RCC 7860 (cell line): ENCODE measurements around the gene ACYP1.

Experiments used
- DNase-seq: peaks from one replicate; pipeline ENCODE4 v3.0.0-alpha.2; 2015; ENCODE audit warnings: low spot score
- FAIRE-seq: peaks from 2 replicates; lab custom pipeline; 2012; peaks lifted over from hg19 to GRCh38; lab: Jason Lieb, UNC

ACYP1 gene

GRCh38 chr14:75063491-75064204 lies at the start of gene ACYP1:
Gene ACYP1 (minus strand): TSS chr14:75064024. CDS start chr14:75063553, 471 bp downstream.
- DNase-seq (peak; percentile 68), FAIRE-seq (no peak)

GRCh38 chr14:75109877-75110276 lies 46.1 kb upstream of the ACYP1 start:
- DNase-seq (no peak), FAIRE-seq (no peak)

- FAIRE-seq (no peak), DNase-seq (no peak)
Measured at GRCh38 chr14:75107186-75107585, 43.4 kb upstream of the ACYP1 start.

GRCh38 chr14:75101491-75101890 lies 37.7 kb upstream of the ACYP1 start:
- FAIRE-seq (no peak), DNase-seq (no peak)

- FAIRE-seq, result no peak
- no peak for DNase-seq
Measured at GRCh38 chr14:75098682-75099081, 34.9 kb upstream of the ACYP1 start.

- no peak for DNase-seq
- FAIRE-seq, result no peak
Measured at GRCh38 chr14:75098212-75098611, 34.4 kb upstream of the ACYP1 start.

GRCh38 chr14:75096959-75097358 lies 33.1 kb upstream of the ACYP1 start:
- DNase-seq (no peak), FAIRE-seq (no peak)

GRCh38 chr14:75095690-75096089 lies 31.9 kb upstream of the ACYP1 start:
- DNase-seq (no peak), FAIRE-seq (no peak)

- FAIRE-seq, result no peak
Measured at GRCh38 chr14:75094896-75095295, 31.1 kb upstream of the ACYP1 start.

GRCh38 chr14:75092698-75093097 lies 28.9 kb upstream of the ACYP1 start:
- no peak for DNase-seq
- FAIRE-seq, result no peak

More at GRCh38 chr14:75094896-75095295, 31.1 kb upstream of the ACYP1 start:
- no peak for DNase-seq

- DNase-seq, result no peak
- FAIRE-seq, result no peak
Measured at GRCh38 chr14:75091251-75091650, 27.4 kb upstream of the ACYP1 start.

GRCh38 chr14:75090353-75090752 lies 26.5 kb upstream of the ACYP1 start:
- FAIRE-seq, result no peak

GRCh38 chr14:75088566-75089373 lies 24.9 kb upstream of the ACYP1 start:
- DNase-seq, result peak; percentile 6
- FAIRE-seq, result no peak

More at GRCh38 chr14:75090353-75090752, 26.5 kb upstream of the ACYP1 start:
- DNase-seq, result no peak

GRCh38 chr14:75088153-75088552 lies 24.3 kb upstream of the ACYP1 start:
- FAIRE-seq (no peak), DNase-seq (no peak)

- DNase-seq, result no peak
- FAIRE-seq, result no peak
Measured at GRCh38 chr14:75084513-75084912, 20.7 kb upstream of the ACYP1 start.

GRCh38 chr14:75083271-75083670 lies 19.4 kb upstream of the ACYP1 start:
- no peak for DNase-seq
- no peak for FAIRE-seq

- no peak for FAIRE-seq
Measured at GRCh38 chr14:75081660-75082229, 17.9 kb upstream of the ACYP1 start.

GRCh38 chr14:75079521-75079920 lies 15.7 kb upstream of the ACYP1 start:
- DNase-seq, result no peak
- FAIRE-seq, result no peak

More at GRCh38 chr14:75081660-75082229, 17.9 kb upstream of the ACYP1 start:
- DNase-seq, result no peak

GRCh38 chr14:75077794-75078193 lies 14.0 kb upstream of the ACYP1 start:
- no peak for FAIRE-seq
- DNase-seq, result no peak

GRCh38 chr14:75070383-75070782 lies 6.6 kb upstream of the ACYP1 start:
- no peak for DNase-seq

GRCh38 chr14:75069811-75070145 lies 6.0 kb upstream of the ACYP1 start:
- DNase-seq (no peak), FAIRE-seq (no peak)

More at GRCh38 chr14:75070383-75070782, 6.6 kb upstream of the ACYP1 start:
- FAIRE-seq, result no peak
